HG02981 (cell line): Measurements from ENCODE around the gene CRTC3.
"Not testable (repeated sequence)": the region's sequence is repeated elsewhere in the genome, so short reads cannot be mapped to it uniquely, and the experiment has no call there.

ENCODE experiments used
- ATAC-seq: cut with Tn5 transposase; IDR thresholded peaks from one replicate; pipeline ENCODE4 v1.9.1; 2021; ENCODE audit warnings: mild to moderate bottlenecking, moderate library complexity; ENCODE audit not compliant: unreplicated experiment

The CRTC3 gene

GRCh38 chr15:90667073-90667754, 137.5 kb downstream of the CRTC3 start:
- no peak for ATAC-seq

- ATAC-seq = not testable (repeated sequence)
Observed at GRCh38 chr15:90667755-90668345, 138.1 kb downstream of the CRTC3 start.

GRCh38 chr15:90670631-90671030, 140.9 kb downstream of the CRTC3 start:
- ATAC-seq = not testable (repeated sequence)

GRCh38 chr15:90671216-90671615, 141.5 kb downstream of the CRTC3 start:
- ATAC-seq = no peak

DNA sequence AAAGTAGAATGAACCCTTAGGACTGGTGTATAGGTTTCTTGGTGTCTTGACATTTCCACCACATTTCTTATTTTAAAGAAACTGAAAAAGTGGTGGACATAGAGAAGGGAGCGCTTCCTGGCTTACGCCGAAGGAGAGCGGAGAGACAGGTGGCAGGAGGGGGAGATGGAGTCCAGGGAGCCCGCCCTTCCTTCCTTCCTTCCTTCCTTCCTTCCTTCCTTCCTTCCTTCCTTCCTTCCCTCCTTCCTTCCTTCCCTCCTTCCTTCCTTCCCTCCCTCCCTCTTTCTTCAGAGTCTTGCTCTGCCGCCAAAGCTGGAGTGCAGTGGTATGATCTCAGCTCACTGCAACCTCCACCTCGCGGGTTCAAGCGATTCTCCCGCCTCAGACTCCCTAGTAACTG, 143.6 kb downstream of the CRTC3 start:
- ATAC-seq = not testable (repeated sequence)

DNA sequence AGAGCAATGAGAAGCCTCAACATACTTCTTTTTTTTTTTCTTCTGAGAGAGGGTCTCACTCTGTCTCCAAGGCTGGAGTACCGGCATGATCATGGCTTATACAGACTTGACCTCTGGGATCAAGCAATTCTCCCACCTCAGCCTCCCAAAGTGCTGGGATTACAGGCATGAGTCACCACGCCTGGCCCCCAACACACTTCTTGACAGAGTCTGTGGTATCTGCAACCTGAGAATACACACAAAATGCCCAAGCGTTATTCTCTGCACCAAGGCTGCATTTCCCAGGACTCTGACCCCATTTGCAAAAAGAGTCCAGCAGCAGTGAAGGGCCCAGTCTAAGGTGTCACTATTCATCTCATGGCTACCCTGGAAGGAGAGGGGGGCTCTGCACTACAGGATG, 144.8 kb downstream of the CRTC3 start:
- ATAC-seq = no peak

GRCh38 chr15:90675464-90675863, 145.7 kb downstream of the CRTC3 start:
- ATAC-seq = no peak

- ATAC-seq = no peak
Observed at GRCh38 chr15:90677807-90678790, 148.4 kb downstream of the CRTC3 start.

- ATAC-seq = no peak
Observed at GRCh38 chr15:90679959-90680358, 150.2 kb downstream of the CRTC3 start.

DNA sequence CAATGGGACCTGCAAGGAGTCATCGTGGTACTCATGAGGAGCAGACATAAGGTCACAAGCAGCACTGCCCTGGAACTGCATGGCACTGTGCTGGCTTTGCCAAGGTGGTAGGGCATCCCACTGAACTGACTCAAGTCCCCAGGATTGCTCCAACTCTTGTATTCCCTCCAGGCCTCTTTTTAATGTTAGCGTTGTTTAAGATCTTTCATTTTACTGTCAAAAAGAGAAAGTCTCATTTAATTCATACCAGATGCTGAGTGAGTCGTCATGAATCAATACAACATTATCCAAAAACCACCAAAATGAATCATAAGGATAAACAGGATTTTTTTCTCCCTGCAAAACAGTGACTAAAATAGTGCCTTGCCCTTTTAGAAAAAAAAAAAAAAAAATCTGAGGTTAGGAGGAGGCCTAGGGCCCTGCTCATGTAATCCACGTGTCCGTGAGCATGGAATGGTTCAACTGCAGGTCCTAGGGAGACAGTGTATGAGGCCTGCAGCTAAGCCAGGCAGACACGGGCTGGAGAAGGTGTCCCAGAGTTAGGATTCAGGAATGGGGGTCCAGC, 150.7 kb downstream of the CRTC3 start:
- no peak for ATAC-seq

DNA sequence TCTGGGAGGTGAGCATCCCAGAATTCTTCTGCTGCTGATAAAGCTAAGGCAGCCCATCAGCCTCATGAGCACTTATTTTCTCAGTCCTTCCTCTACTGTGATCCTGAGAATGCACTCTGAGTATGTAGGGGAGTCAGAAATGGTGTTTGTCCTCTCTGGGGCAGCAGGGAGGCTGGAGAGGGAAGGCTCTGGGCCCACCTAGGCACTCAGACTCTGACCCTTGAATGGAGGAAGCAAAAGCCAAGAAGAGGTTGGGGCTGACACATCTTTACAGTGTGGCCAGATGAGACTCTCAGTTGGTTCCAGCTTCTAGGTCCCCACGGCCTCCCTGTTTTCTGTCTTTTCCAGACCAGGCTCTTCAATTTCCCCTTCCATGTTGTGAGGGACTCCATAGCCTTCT, 151.3 kb downstream of the CRTC3 start:
- ATAC-seq = no peak

DNA sequence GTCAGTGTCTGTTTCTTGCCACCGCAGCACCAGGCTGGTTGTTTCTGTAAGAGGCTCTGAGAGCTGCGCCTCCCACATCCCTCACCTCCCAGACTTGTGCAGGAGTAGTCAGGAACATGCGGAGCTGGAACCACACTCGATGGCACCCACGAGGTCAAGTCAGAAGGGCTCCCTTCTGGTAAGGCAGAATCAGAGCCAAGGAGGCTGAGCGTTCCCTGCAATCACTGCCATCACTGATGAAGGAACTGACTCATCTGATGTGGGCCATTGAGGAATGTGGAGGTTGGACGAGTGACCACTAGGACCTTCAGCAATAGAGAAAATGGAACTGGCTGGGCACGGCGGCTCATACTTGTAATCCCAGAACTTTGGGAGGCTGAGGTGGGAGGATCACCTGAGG, 151.8 kb downstream of the CRTC3 start:
- ATAC-seq = no peak

- no peak for ATAC-seq
Observed at GRCh38 chr15:90683371-90683770, 153.6 kb downstream of the CRTC3 start.

- no peak for ATAC-seq
Observed at GRCh38 chr15:90683876-90684275, 154.2 kb downstream of the CRTC3 start.

GRCh38 chr15:90684281-90684680, 154.6 kb downstream of the CRTC3 start:
- no peak for ATAC-seq

DNA sequence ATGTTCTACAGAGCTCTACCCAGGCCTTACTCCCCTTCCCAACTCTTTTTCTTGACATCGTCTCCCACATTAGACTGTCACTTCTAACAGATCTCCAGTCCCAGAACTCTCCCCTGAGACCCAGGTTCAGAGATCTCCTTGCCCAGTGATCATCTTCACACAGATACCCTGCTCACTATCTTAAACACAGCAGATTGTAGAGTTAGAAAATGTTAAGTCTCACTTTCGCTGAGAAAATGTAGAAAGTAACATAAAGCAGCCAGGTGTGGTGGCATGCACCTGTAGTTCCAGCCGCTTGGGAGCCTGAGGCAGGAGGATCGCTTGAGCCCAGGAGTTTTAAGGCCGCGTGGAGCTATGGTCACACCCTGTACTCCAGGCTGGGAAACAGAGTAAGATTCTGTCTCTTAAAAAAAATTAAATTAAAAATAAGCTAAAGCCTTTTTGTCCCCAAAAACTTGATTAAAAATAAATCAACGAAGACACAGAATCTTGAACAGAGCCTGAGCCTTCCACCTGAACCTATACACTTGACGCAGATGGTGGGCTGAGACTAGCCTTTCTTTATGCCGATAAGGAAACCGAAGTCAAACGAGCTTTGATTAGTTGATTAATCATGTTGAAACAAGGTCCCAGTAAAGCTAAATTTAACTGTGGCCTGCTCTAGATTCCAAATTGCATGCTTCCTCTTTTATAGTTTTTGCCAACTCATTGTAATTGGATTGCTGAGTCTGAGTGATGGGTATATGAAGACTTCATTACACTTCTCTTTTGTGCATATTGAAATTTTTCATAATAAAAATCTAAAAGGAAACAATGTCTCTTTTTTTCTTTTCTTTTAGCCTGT, 156.1 kb downstream of the CRTC3 start:
- peak; percentile 17 for ATAC-seq

GRCh38 chr15:90686435-90687218, 156.9 kb downstream of the CRTC3 start:
- ATAC-seq = peak; percentile 83

DNA sequence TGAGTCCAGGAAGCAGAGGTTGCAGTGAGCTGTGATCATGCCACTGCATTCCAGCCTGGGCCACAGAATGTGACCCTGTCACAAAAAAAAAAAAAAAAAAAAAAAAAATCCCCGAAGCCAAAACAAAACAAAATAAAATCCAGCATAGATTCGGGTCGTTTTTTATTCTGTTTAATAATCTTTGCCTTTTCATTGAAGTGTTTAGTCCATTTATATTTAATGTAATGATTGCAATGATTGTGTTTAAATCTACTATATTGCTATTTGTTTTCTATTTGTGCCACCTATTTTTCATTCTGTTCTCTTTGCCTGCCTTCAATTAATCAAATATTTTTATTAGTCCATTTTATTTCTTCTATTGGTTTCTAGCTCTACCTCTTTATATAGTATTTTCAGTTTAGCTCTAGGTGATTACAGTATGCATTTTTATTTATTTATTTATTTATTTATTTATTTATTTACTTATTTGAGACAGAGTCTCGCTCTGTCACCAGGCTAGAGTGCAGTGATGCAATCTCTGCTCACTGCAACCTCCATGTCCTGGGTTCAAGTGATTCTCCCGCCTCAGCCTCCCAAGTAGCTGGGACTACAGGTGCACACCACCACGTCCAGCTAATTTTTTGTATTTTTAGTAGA, 159.7 kb downstream of the CRTC3 start:
- not testable (repeated sequence) for ATAC-seq

DNA sequence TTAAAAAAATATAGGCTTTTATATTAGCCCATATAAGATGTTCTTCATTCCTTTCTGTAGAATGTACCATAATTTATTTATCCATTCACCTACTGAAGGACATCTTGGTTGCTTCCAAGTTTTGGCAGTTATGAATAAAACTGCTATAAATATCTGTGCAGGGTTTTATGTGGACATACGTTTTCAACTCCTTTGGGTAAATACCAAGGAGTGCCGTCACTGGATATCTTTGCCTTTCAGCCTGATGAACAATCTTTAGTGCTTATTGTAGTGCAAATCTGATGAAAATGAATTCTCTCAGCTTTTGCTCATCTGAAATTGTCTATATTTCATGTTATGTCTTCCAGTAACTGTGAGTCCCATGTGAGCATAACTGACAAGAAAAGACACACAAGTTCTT, 160.9 kb downstream of the CRTC3 start:
- ATAC-seq = no peak
